NCI-H1694 treated with DMSO at 0.1 percent for 48 hours (cell line): ENCODE data around the gene NME7.
A peak's percentile ranks its signal among the peaks of the same experiment; 100 is the strongest.

Experiments used
- DNase-seq: peaks from one replicate; lab custom pipeline; 2025; lab: John Stamatoyannopoulos, UW

NME7 gene

GRCh38 chr1:169106095-169106920, 261.3 kb downstream of the NME7 start, which contains the start of gene ATP1B1:
Gene ATP1B1, plus strand, starts transcription at chr1:169106690. Its CDS starts 140 bp downstream, at chr1:169106830.
- peak; percentile 83 for DNase-seq

- no peak for DNase-seq
These were observed 262.0 kb downstream of the NME7 start for GRCh38 chr1:169105434-169106094.

DNA sequence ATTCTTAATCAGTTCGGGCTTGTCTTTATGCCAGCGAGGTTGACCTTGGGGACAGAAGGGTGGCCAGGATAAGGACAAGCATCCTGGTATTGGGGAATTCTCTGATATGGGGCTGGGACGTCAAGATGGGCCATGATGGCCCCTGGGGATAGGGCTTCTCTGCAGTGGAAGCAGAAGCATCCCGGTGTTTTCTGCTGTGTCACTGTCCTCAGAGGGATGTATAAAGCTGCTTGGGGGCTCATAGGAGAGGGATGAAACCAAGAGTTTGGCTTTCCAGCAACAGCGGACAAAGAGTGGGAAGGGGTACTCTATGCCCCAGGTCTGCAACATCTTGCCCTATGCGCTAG, 262.5 kb downstream of the NME7 start:
- no peak for DNase-seq

DNA sequence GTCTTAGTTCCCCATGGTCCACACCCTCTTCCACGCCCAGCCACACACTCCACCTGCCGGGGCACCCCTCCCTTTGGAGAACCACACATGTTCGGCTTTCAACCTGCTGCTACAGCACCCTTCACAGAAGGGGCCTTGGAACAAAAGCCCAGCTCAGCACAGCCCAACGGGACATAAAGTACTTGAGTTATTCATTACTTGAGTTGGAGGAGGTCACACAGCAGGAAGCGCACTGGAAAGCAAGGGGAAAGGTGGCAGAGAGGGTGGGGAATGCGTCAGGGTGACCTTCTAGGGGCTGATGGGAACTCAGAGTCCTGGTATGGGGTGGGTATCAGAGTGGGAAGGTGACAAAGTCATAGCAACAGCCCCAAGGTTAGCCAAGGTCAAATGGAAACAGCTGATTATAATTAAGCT, 264.1 kb downstream of the NME7 start:
- DNase-seq, result no peak

DNA sequence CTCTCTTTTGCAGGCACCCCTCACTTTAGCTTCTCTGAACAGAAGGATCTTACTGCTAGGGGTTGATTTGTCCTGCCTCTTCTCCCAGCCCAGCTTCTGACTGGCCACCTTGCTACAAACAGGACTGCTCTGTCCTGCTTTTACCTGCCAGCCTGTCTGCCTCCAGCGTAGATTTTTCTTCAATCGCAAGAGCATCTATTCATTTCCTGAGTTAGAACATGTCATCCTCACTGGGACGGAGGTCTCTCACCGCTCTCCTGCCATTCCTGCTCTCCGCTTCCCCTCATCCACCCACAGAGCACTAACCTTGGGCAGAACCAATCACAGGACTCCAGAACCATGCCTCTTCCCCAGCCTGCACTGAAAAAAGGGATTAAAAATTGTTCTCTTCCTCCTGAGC, 264.6 kb downstream of the NME7 start:
- no peak for DNase-seq

DNA sequence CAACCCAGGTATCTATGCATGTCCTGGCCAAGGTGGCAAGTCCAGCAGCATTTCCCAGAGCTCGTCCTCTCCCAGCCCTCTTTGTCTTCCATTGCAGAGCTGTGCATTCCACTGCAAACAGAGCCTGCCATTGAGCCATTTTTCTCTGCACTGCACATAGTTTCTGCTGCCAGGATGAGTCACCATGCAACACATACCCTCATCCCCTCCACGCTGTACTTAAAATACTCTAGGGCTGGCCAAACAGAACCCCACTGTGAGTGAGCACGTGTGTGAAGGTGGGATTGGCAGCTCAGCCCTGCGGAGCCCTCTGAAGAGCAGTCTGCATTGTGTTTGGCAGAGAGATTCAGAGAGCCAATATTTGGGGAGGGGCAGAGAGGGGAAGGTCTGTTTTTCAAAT, 265.0 kb downstream of the NME7 start:
- no peak for DNase-seq

GRCh38 chr1:169100651-169101088, 266.9 kb downstream of the NME7 start:
- DNase-seq, result no peak

- no peak for DNase-seq
These were observed 267.4 kb downstream of the NME7 start for GRCh38 chr1:169100208-169100607.

DNA sequence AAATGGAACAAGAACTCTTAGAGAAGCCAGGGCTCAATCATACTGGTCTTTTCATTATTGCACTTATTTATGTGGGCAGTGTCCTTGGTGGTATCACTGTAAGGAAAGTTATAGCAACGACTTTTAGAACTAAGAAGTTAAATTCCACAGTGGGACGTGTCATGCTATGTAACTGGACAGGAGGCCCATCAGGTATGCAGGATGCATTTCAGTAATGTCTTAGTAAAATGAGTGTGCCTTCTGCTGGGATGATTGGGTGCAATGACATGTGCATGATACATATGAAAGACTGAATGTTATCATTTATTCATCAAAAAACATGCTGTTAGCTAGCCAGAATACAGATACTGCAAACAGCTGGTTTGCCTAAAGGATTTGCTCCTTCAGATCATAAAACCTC, 268.0 kb downstream of the NME7 start:
- no peak for DNase-seq

DNA sequence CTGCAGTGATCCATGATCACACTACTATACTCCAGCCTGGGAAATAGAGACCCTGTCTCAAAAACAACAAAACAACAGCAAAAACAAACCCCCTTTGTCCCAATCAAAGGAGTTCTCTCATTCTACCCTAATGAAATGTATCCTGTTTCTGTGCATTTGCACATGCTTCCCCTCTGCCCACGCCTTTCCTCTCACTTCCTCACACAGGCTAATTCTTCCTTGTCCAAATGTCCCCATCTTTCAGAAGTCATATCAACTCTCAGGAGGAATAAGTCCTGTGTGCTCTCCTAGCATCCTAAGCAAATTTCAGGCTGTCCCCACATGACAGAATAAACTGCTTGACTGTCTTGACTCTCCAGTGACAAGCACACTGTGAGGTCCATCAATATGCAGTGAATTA, 269.2 kb downstream of the NME7 start:
- DNase-seq, result no peak

DNA sequence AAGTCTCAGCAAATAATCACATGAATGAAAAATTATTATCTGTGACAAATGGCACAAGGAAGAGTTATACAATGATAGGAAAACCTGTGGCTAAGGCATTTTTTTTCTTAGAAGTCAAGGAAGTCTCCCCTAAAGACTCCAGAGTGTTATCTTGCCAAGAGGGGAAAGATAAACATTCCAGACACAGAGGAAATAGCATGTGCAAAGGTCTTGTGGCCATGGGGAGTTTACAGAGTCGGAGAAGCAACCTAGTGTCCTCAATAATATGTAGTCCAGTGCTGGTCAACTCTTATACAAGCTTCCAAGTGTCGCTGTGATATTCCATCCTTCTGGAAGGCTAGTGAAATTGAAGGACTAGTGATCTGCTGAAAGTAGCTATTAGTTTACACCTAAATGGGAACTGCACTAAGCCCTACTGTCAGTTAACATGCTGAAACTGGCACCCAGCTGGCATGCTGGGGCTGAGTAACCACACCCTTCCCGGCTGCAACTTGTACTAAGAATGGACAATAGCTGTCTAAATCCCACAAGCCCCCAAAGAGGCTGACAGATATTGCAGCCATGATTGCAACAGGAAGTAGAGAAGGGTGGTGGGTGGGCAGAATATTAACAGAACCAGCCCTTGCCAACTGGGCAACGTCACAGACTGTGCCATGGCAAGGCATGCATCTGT, 272.6 kb downstream of the NME7 start:
- DNase-seq, result no peak

DNA sequence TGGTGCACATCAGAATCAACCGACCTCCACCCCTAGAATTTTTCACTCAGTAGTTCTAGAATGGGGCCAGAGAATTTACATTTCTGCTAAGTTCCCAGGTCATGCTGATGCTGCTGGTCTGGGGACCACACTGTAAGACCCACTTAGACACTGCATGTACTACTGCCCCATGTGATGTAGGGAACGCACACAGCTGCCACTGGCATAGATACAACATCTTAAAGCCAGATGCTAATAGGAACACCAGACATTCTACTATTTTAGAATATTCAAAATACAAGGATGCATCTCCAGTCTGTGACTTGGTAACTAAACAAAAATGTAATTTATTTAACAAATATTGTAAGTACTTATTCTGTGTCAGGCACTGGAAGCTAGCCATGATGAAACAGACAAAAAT, 275.2 kb downstream of the NME7 start:
- no peak for DNase-seq

GRCh38 chr1:169091480-169091941, 276.1 kb downstream of the NME7 start:
- DNase-seq, result no peak

GRCh38 chr1:169090900-169091311, 276.7 kb downstream of the NME7 start:
- DNase-seq, result no peak

DNA sequence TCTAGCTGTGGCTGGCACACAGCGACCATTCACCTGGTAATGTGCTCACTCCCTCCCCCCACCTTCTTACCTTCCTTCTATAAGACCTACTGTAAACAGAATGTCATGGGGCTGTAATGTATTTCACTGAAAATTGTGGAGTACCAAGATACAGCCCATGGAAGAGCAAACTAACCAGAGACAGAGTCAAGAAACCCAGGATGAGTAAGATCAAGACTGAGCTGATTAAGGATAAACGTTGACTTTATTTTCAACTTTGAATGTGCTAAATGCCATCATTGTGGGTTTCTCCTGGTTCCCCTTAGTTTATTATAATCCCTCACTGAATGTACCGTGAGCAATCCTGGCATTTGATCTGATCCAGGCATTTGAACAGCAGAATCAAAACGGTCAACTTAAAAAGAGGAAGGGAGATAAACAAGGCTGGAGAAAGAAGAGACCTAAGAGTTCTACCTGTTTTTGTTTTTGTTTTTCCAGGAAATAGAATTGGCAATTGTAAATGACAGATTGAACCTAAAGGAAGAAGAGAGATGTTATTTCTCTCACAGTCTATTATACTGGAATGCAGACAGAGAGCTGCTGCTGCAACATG, 277.2 kb downstream of the NME7 start:
- no peak for DNase-seq

- no peak for DNase-seq
These were observed 277.8 kb downstream of the NME7 start for GRCh38 chr1:169089776-169090175.

GRCh38 chr1:169087876-169088275, 279.7 kb downstream of the NME7 start:
- DNase-seq, result no peak

DNA sequence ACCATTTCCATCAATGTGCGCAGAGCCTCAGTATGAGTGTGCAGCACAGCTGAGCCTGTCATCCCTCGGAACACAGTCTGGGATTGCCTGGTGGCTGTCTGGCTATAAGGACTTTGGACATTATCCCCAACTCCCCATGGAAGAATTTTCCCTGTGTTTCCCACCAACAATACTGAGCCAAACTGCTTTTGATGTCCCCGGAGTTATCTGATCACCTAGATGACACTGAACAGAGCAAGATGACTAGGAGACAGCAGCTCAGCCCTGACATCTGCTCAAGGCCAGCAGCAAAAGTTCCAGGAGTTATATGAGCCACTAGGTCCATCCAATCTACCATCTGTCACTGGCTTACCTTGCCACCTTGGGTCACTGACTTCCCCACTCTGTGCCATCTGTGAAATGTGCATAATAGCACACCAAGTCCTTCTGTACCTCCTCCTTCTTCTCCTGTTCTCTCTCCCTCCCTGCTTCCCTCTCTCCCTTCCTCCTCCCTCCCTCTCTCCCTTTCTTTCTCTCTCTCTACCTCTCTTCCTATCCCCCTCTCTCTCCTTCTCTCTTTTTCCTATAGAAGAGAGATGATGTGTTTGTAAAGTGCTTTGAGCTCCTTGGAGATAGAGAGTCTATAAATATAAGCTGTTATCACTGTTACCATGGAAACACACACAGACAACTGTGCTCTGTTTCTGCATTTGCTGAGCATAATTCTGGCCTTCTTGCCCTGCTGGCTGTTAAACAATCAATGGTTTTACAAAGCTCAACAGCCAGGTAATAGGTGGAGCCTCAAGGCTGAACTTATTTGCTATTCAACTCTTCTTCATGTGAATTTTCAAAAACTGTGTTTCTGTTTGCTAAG, 280.8 kb downstream of the NME7 start:
- DNase-seq, result peak; percentile 36

- DNase-seq, result no peak
These were observed 281.7 kb downstream of the NME7 start for GRCh38 chr1:169085911-169086310.
